ENCODE results near the gene GBX2.

DNA sequence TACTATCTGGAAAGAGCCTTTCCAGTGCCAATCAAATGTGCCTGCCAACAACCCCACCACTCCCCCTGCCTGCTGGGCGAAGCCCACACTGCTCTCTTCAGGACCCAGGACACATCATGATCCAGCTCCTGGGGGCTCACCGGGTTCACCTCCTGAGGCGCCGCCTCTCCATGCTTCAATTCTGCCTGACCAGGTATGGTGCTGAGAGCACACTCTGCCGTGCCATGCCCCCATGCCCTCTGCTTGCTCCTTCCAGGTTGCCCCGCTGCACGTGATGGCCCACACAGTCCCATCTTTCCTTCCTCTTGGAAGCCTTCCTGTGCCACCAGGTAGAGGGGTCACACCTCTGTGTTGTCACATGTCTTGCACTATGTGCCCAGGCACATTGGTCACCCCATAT is 48.5 kb upstream of the GBX2 start:
- TF ChIP-seq CTCF (IDR thresholded peaks at IDR 0.05; ENCODE audit: insufficient read depth, low read depth, low read length), result no peak
- no peak for TF ChIP-seq EZH2 (IDR thresholded peaks at IDR 0.05; ENCODE audit: insufficient read depth, low read length)
